GM12892 (cell line): ENCODE measurements around the gene FTL.

Source experiments
- POLR2A ChIP-seq: IDR thresholded peaks from 2 replicates; pipeline ENCODE4 v1.6.1; 2011; ENCODE audit warnings: low read depth, low read length, control low read depth
- POLR2AphosphoS5 ChIP-seq: IDR thresholded peaks from 2 replicates; pipeline ENCODE4 v1.6.1; 2011; ENCODE audit warnings: low read depth, low read length, control low read depth
- TAF1 ChIP-seq: IDR thresholded peaks from 2 replicates; pipeline ENCODE4 v1.6.1; 2011; ENCODE audit warnings: low read depth, mild to moderate bottlenecking, control low read depth, low read length, borderline replicate concordance

DNA sequence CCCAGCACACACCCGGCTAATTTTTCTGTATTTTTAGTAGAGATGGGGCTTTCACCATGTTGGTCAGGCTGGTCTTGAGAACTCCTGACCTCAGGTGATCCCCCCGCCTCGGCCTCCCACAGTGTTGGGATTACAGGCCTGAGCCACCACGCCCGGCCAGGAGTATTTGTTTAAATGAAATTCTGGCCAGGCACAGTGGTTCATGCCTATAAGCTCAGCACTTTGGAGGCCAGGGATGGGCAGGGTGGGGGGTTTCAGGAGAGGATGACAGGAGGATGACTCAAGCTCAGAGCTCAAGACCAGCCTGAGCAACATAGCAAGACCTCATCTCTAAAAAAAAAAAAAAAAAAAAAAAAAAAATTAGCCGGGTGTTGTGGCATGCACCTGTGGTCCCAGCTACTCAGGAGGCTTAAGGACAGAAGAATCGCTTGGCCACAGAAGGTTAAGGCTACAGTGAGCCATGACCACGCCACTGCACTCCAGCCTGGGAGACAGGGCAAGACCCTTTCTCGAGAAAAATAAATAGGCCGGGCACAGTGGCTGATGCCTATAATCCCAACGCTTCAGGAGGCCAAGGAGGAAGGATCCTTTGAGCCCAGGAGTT, 39.8 kb upstream of the FTL start:
- TF ChIP-seq POLR2A (no peak), POLR2AphosphoS5 (no peak), TAF1 (no peak)
